Spleen (tissue), 7 donors: ENCODE measurements around the gene TTLL5.

Experiments used
- POLR2A ChIP-seq, 3 donors: fragments of 450-650 bp; IDR thresholded peaks; one replicate each; pipeline ENCODE4 v1.5.1; 2017; ENCODE audit warnings: antibody characterized with exemption in 3 of 3, mild to moderate bottlenecking in 1 of 3
- POLR2AphosphoS5 ChIP-seq, 3 donors: sonication (generic); formaldehyde crosslinking; IDR thresholded peaks; one replicate each; pipeline ENCODE4 v1.5.1; 2017; ENCODE audit warnings: antibody characterized with exemption in 3 of 3
- TF ChIP-seq, protein P1 (sequence below), 11 experiments: fragments of 200-600 bp in 7 of 11; fragments of 450-650 bp in 4 of 11; sonication (generic) in 4 of 11; IDR thresholded peaks in 8 of 11; conservative IDR thresholded peaks in 3 of 11; 1 replicate in 7 of 11; 2 replicates in 4 of 11; pipeline versions ENCODE4 v1.4.0 to v1.8.0; 2016 to 2021; ENCODE audit warnings: antibody characterized with exemption in 11 of 11, inconsistent platforms in 4 of 11, mild to moderate bottlenecking in 1 of 11
- donor health status: DM: no; HTN: no; CAD: no; lungs with moderate emphysema.
- donor health status: DM: no; HTN: no; CAD: no.
- donor health status: DM: no; HTN: no; CAD: no.

DNA sequence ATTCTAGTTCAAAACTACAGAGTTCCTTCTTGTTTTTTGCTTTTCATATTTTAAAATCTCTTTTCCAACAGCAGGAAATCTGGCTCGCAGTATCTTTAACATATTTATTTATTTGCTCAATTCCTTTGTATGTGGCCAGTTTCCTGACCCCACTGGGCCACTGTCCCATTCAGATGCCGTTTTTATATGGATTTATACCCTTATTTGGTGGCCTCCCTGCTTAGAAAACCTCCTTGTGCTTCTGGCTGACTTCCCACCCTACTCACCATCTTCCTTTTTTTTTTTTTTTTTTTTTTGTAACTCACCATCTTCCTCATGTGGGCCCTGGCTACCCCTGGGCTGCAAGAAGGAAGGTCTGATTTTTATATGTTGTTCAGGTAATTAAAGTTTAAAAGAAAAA is 53.9 kb downstream of the TTLL5 start:
- TF ChIP-seq, protein P1, sequence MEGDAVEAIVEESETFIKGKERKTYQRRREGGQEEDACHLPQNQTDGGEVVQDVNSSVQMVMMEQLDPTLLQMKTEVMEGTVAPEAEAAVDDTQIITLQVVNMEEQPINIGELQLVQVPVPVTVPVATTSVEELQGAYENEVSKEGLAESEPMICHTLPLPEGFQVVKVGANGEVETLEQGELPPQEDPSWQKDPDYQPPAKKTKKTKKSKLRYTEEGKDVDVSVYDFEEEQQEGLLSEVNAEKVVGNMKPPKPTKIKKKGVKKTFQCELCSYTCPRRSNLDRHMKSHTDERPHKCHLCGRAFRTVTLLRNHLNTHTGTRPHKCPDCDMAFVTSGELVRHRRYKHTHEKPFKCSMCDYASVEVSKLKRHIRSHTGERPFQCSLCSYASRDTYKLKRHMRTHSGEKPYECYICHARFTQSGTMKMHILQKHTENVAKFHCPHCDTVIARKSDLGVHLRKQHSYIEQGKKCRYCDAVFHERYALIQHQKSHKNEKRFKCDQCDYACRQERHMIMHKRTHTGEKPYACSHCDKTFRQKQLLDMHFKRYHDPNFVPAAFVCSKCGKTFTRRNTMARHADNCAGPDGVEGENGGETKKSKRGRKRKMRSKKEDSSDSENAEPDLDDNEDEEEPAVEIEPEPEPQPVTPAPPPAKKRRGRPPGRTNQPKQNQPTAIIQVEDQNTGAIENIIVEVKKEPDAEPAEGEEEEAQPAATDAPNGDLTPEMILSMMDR (IDR thresholded peaks at IDR 0.05 in 8 of 11, conservative IDR thresholded peaks at IDR 0.05 in 3 of 11) = no peak
- TF ChIP-seq POLR2A (IDR thresholded peaks at IDR 0.05) (no peak), POLR2AphosphoS5 (IDR thresholded peaks at IDR 0.05) (no peak)
